Erythroblast (primary cell): ENCODE measurements around the gene DIP2C.

Source experiments
- GATA1 ChIP-seq: IDR thresholded peaks from 2 replicates; pipeline ENCODE4 v1.6.1; 2011; ENCODE audit warnings: low read depth, mild to moderate bottlenecking, control low read depth, low read length, moderate library complexity
- POLR2A ChIP-seq: IDR thresholded peaks from 2 replicates; pipeline ENCODE4 v1.6.1; 2011; ENCODE audit warnings: mild to moderate bottlenecking, low read length

DNA sequence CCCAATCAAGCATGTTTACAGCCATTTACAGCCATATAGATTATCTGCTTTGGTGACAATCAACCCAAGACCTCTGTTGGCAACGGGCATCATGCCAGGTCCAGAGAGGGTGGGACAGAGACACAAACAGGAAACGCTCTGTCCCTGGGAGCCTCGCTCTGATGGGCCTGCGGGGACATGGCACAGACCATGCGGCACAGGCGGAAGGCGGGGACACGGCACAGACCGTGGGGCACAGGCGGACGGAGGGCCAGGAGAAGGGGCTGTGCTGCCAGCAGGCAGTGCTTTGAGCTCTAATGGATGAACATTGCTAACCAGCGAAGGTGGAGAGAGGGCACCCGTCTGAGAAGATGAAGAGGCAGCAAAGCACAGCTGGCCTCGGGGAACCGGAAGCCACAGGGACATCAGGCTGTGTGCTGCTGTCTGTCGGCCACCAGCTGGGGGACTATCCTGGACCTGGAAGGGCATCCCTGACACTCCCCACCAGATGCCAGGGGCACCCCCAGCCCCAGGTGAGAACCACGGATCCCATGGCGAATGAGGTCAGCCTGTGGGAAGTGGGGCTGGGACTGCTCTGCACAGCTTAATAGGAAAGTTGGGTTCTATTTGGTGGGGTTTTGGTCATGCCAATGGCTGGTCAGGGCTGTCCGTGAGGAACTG is 61.0 kb downstream of the DIP2C start:
- TF ChIP-seq POLR2A = no peak
- TF ChIP-seq GATA1 = no peak
